Adrenal gland (tissue), 12 donors: ENCODE results near the gene LMAN1. TPM values are rescaled to one million over a fixed set of nuclear protein-coding genes. Genes with fewer than 3 reads are reported as not detected.

ENCODE experiments used
- DNase-seq, 7 donors: peaks; one replicate each; pipeline ENCODE4 v3.0.0-alpha.2; 2019 to 2020
- H3K27ac ChIP-seq, 5 donors: fragments of 200-600 bp; sonication (generic) in 4 of 5; 1 replicate in 3 of 5; 2 replicates in 2 of 5; pipeline versions ENCODE4 v1.5.1 to v1.8.0; 2016 to 2020; ENCODE audit warnings: mild to moderate bottlenecking in 1 of 5
- H3K27me3 ChIP-seq: fragments of 200-600 bp; 2 replicates; pipeline ENCODE4 v1.8.0; 2021
- H3K36me3 ChIP-seq, 2 donors: fragments of 200-600 bp; replicated peaks in 1 of 2; 1 replicate in 1 of 2; 2 replicates in 1 of 2; pipeline versions ENCODE4 v1.5.1 to v1.8.0; 2018 to 2022
- H3K4me1 ChIP-seq, 2 donors: fragments of 200-600 bp; replicated peaks in 1 of 2; 1 replicate in 1 of 2; 2 replicates in 1 of 2; pipeline versions ENCODE4 v1.5.1 to v1.8.0; 2018 to 2021
- H3K4me3 ChIP-seq, 4 donors: fragments of 200-600 bp; sonication (generic) in 3 of 4; one replicate each; pipeline ENCODE4 v1.5.1; 2016 to 2018
- H3K9me3 ChIP-seq, 3 donors: fragments of 200-600 bp; sonication (generic) in 1 of 3; replicated peaks in 1 of 3; 1 replicate in 2 of 3; 2 replicates in 1 of 3; pipeline versions ENCODE4 v1.5.1 to v1.8.0; 2016 to 2021
- POLR2A ChIP-seq, 2 donors: fragments of 450-650 bp; IDR thresholded peaks; one replicate each; pipeline ENCODE4 v1.6.1; 2017; ENCODE audit warnings: antibody characterized with exemption in 2 of 2, mild to moderate bottlenecking in 2 of 2, moderate library complexity in 1 of 2
- WGBS, 4 donors: extraction: QIAGEN DNeasy Blood & Tissue Kit in 2 of 4; methylation state at CpG; one replicate each; pipeline versions ENCODE4 v1.1.5 to v1.1.7; 2013 to 2017; 5-methylcytosine and 5-hydroxymethylcytosine counted together
- intact Hi-C, 2 donors: fragments of 100-400 bp; cut with DNase I; formaldehyde crosslinking; loops; one replicate each; pipeline versions ENCODE4 v1.14.1 to v1.15.0; 2022 to 2023
- polyA plus RNA-seq, 3 donors: library from polyadenylated mRNA; stranded (reverse); fragments of 200-250 nt in 2 of 3; fragments of 350-450 nt in 1 of 3; fragmentation: Illumina TruSeq in 1 of 3; extraction: RNeasy Lipid Tissue Mini Kit (QIAGEN cat#74804) in 1 of 3; gene quantifications; one replicate each; pipeline ENCODE4 v1.2.3, GENCODE V29; 2013 to 2014
- total RNA-seq, 9 donors: library from RNA; depleted of rRNA in 4 of 9; stranded (reverse); fragments of >200 nt in 4 of 9; fragments of 120-200 nt in 1 of 9; fragmentation: NEBNext Ultra II Directional in 1 of 9; extraction: Animal tissue kit (Norgen Biotek cat#: 25700) in 1 of 9; gene quantifications; one replicate each; pipeline versions ENCODE4 v1.1.0 to v1.2.4, GENCODE V29; 2013 to 2023
- TF ChIP-seq, protein P1 (sequence below), 6 experiments: fragments of 450-650 bp in 4 of 6; fragments of 200-600 bp in 2 of 6; sonication (generic) in 1 of 6; IDR thresholded peaks; 1 replicate in 5 of 6; 2 replicates in 1 of 6; pipeline versions ENCODE4 v1.5.1 to v1.8.0; 2016 to 2021; ENCODE audit warnings: antibody characterized with exemption in 6 of 6, mild to moderate bottlenecking in 2 of 6, moderate library complexity in 1 of 6
- donor health status: healthy with polysubstance abuse.
- donor health status: Bipolar disorder and iron deficiency.
- donor health status: DM: yes; HTN: yes; CAD: no.
- donor health status: DM: no; HTN: no; CAD: no.
- donor health status: DM: no; HTN: no; CAD: no.
- donor health status: DM: yes; HTN: yes; CAD: no.

Gene LMAN1
- total and polyA plus RNA-seq, 12 donors = 14.3 to 186 (median 89.3) TPM

DNA sequence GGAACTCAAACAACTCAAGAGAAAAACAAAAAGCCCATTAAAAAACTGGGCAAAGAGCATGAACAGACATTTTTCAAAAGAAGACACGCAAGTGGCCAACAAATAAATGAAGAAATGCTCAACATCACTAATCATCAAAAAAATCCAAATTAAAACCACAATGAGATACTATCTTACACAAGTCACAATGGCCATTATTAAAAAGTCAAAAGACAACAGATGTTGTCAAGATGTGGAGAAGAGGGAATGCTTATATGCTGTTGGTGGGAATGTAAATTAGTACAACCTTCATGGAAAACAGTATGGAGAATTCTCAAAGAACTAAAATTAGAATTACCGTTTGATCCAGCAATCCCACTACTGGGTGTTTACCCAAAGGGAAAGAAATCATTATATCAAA, 15.1 kb downstream of the LMAN1 start:
- TF ChIP-seq, protein P1, sequence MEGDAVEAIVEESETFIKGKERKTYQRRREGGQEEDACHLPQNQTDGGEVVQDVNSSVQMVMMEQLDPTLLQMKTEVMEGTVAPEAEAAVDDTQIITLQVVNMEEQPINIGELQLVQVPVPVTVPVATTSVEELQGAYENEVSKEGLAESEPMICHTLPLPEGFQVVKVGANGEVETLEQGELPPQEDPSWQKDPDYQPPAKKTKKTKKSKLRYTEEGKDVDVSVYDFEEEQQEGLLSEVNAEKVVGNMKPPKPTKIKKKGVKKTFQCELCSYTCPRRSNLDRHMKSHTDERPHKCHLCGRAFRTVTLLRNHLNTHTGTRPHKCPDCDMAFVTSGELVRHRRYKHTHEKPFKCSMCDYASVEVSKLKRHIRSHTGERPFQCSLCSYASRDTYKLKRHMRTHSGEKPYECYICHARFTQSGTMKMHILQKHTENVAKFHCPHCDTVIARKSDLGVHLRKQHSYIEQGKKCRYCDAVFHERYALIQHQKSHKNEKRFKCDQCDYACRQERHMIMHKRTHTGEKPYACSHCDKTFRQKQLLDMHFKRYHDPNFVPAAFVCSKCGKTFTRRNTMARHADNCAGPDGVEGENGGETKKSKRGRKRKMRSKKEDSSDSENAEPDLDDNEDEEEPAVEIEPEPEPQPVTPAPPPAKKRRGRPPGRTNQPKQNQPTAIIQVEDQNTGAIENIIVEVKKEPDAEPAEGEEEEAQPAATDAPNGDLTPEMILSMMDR (IDR thresholded peaks at IDR 0.05) = no peak
- no peak for TF ChIP-seq POLR2A (IDR thresholded peaks at IDR 0.05)
- no peak overlapping the region for H3K27ac ChIP-seq
- intact Hi-C loops = no loop called here
- peaks cover 0 to 11% (median 0%) of the 10 kb centered on the region in 3 donors for H3K9me3 ChIP-seq
- no peak overlapping the region for H3K4me3 ChIP-seq
- peaks cover 0 to 47% of the 10 kb centered on the region in 2 donors for H3K36me3 ChIP-seq
- H3K27me3 ChIP-seq = no peaks in the 10 kb centered on the region
- DNase-seq = no peak
- no peaks in the 10 kb centered on the region for H3K4me1 ChIP-seq
- 97 to 100% (median 98%) methylated on average over 2 of the region's 2 CpGs for WGBS, 4 donors

DNA sequence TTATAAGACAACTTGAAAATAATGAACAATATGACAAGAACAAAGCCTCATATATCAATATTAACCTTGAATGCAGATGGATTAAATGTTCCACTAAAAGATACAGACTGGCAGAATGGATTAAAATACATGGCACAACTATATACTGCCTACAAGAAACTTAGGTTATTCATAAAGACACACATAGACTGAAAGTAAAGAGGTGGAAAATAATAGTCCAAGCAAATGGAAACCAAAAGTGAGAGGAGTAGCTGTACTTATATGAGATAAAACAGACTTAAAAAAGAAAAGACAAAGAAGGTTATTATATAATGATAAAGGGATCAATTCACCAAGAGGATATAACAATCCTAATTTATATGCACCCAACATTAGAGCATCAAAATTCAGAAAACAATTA, 18.2 kb downstream of the LMAN1 start:
- H3K9me3 ChIP-seq = peaks cover 0 to 11% (median 0%) of the 10 kb centered on the region in 3 donors
- no peaks in the 10 kb centered on the region for H3K27me3 ChIP-seq
- H3K4me1 ChIP-seq = no peaks in the 10 kb centered on the region
- H3K36me3 ChIP-seq = peaks cover 0 to 34% of the 10 kb centered on the region in 2 donors
- no peak overlapping the region for H3K27ac ChIP-seq
- H3K4me3 ChIP-seq = no peak overlapping the region
- TF ChIP-seq, protein P1 (IDR thresholded peaks at IDR 0.05) = no peak
- TF ChIP-seq POLR2A (IDR thresholded peaks at IDR 0.05) = no peak
- DNase-seq = no peak
- intact Hi-C loops = no loop called here

DNA sequence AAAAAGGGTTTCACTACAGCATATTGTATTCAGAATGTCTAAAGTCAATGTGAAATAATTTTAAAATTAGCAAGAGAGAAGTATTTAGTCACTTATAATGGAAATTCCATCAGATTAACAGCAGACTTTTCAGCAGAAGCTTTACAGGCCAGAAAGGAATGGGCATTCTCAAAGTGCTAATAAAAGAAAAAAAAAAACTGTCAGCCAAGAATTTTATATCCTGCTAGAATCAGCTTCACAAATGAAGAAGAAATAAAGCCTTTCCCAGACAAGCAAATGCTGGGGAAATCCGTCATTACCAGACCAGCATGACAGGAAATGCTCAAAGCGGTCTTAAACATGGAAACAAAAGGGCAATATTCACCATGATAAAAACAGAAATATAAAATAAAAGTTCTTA, 18.8 kb downstream of the LMAN1 start:
- Histone ChIP-seq H3K27ac (no peak overlapping the region), H3K36me3 (peaks cover 0 to 29% of the 10 kb centered on the region in 2 donors), H3K27me3 (no peaks in the 10 kb centered on the region), H3K4me1 (no peaks in the 10 kb centered on the region), H3K9me3 (peaks cover 0 to 11% (median 0%) of the 10 kb centered on the region in 3 donors), H3K4me3 (no peak overlapping the region)
- WGBS, 4 donors = 93 to 96% (median 95%) methylated on average over 2 of the region's 2 CpGs
- DNase-seq = no peak
- no peak for TF ChIP-seq POLR2A (IDR thresholded peaks at IDR 0.05)
- TF ChIP-seq, protein P1 (IDR thresholded peaks at IDR 0.05) = no peak
- intact Hi-C loops = no loop called here

DNA sequence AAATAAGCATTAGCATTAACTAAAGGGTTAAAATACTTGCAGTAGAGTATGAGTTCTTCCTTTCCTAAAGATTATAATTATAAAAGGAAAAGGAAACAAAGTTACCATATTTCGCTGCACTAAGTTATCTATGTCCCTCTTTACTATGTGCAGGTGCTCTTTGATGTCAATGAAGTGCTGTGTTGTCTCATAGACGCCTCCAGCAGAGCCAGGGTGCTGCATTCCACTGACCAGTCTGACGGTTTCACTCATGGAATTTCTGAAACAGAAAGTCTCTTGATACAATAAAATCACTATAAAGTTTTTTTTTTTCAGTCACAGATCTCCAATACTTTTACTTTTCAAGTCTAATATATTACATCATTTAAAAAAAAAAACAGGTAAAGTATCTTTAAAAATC, 26.1 kb downstream of the LMAN1 start:
- peaks cover 0 to 45% of the 10 kb centered on the region in 2 donors for H3K36me3 ChIP-seq
- no peaks in the 10 kb centered on the region for H3K9me3 ChIP-seq
- intact Hi-C loops = no loop called here
- H3K4me1 ChIP-seq = no peaks in the 10 kb centered on the region
- no peak overlapping the region for H3K4me3 ChIP-seq
- no peak for TF ChIP-seq POLR2A (IDR thresholded peaks at IDR 0.05)
- TF ChIP-seq, protein P1 (IDR thresholded peaks at IDR 0.05) = no peak
- WGBS, 4 donors = 90 to 95% (median 92%) methylated on average over 3 of the region's 3 CpGs
- no peaks in the 10 kb centered on the region for H3K27me3 ChIP-seq
- DNase-seq = no peak
- H3K27ac ChIP-seq = no peak overlapping the region
